ENCODE results near the gene GPRC5C. TPM values are rescaled to one million over a fixed set of nuclear protein-coding genes. Genes with fewer than 3 reads are reported as not detected.

Gene GPRC5C
- total and polyA plus RNA-seq, 2 donors (not counting 1 experiment from before 2014, with no cell fraction given): 0.66 to 1.1 TPM

- intact Hi-C loops (cut with micrococcal nuclease): no loop called here
- H3K9me3 Mint-ChIP-seq (ENCODE audit: insufficient read depth): no peaks in the 10 kb centered on the region
- Histone ChIP-seq H3K9ac (ENCODE audit: low read length) (no peak overlapping the region), H3K27ac (ENCODE audit: low read length in 2 of 2) (no peak overlapping the region), H3K79me2 (ENCODE audit: control insufficient read depth, insufficient read depth, low read length) (no peaks in the 10 kb centered on the region), H3K4me3 (ENCODE audit: control extremely low read depth in 1 of 5, extremely low read depth in 1 of 5, insufficient read depth in 1 of 5, low read depth in 2 of 5, low read length in 4 of 5) (no peak overlapping the region), H3K4me1 (ENCODE audit: control insufficient read depth in 2 of 2, insufficient read depth in 2 of 2, low read length in 2 of 2) (no peaks in the 10 kb centered on the region), H2AFZ (ENCODE audit: insufficient read depth, low read depth, low read length, poor library complexity, severe bottlenecking) (no peak overlapping the region), H3K9me3 (ENCODE audit: control extremely low read depth in 1 of 3, control insufficient read depth in 2 of 3, insufficient read depth in 1 of 3, low read length in 2 of 3) (no peaks in the 10 kb centered on the region), H4K20me1 (ENCODE audit: control insufficient read depth, insufficient read depth, low read length, poor library complexity, severe bottlenecking) (no peaks in the 10 kb centered on the region), H3K36me3 (replicated peaks in 1 of 2; ENCODE audit: control extremely low read depth in 1 of 2, control insufficient read depth in 1 of 2, extremely low read depth in 1 of 2, insufficient read depth in 2 of 2, low read length in 1 of 2) (no peaks in the 10 kb centered on the region), H3K27me3 (replicated peaks in 1 of 4; ENCODE audit: control extremely low read depth in 1 of 4, control insufficient read depth in 3 of 4, insufficient read depth in 4 of 4, low read length in 3 of 4) (peaks cover 0 to 13% (median 0%) of the 10 kb centered on the region in 4 experiments), H3K4me2 (replicated peaks; ENCODE audit: low read depth, low read length, poor library complexity, severe bottlenecking) (no peak overlapping the region)
- H3K27ac Mint-ChIP-seq: no peak overlapping the region
- peaks cover 20% of the 10 kb centered on the region for H3K27me3 Mint-ChIP-seq
- 76% methylated on average over 3 of the region's 7 CpGs for WGBS (ENCODE audit: insufficient coverage)
- ATAC-seq (ENCODE audit: low read depth): no peak
- POLR2A ChIA-PET: no interaction called here
- CTCF ChIA-PET: no interaction called here
- no peak overlapping the region for H3K4me3 Mint-ChIP-seq
- no peaks in the 10 kb centered on the region for H3K4me1 Mint-ChIP-seq
- no peak for TF ChIP-seq CTCF (IDR thresholded peaks at IDR 0.05)
- TF ChIP-seq EZH2 (IDR thresholded peaks at IDR 0.05; ENCODE audit: borderline replicate concordance, insufficient read depth, low read depth, low read length, poor library complexity, severe bottlenecking): no peak
- DNase-seq: no peak
Observed at GRCh38 chr17:74424117-74424516, 7.8 kb upstream of the GPRC5C start.

- ATAC-seq (ENCODE audit: low read depth) (no peak), DNase-seq (no peak)
- H3K27ac Mint-ChIP-seq: no peak overlapping the region
- no peaks in the 10 kb centered on the region for H4K20me1 ChIP-seq (ENCODE audit: control insufficient read depth, insufficient read depth, low read length, poor library complexity, severe bottlenecking)
- TF ChIP-seq CTCF (IDR thresholded peaks at IDR 0.05) (no peak), EZH2 (IDR thresholded peaks at IDR 0.05; ENCODE audit: borderline replicate concordance, insufficient read depth, low read depth, low read length, poor library complexity, severe bottlenecking) (no peak)
- no peak overlapping the region for H3K9ac ChIP-seq (ENCODE audit: low read length)
- no peaks in the 10 kb centered on the region for H3K79me2 ChIP-seq (ENCODE audit: control insufficient read depth, insufficient read depth, low read length)
- intact Hi-C loops (cut with micrococcal nuclease): no loop called here
- H3K4me3 Mint-ChIP-seq: no peak overlapping the region
- 96% methylated on average over 14 of the region's 14 CpGs for WGBS (ENCODE audit: insufficient coverage)
- H3K27me3 ChIP-seq (replicated peaks in 1 of 4; ENCODE audit: control extremely low read depth in 1 of 4, control insufficient read depth in 3 of 4, insufficient read depth in 4 of 4, low read length in 3 of 4): peaks cover 0 to 14% (median 0%) of the 10 kb centered on the region in 4 experiments
- H3K27ac ChIP-seq (ENCODE audit: low read length in 2 of 2): no peak overlapping the region
- H3K4me1 ChIP-seq (ENCODE audit: control insufficient read depth in 2 of 2, insufficient read depth in 2 of 2, low read length in 2 of 2): no peaks in the 10 kb centered on the region
- H3K4me3 ChIP-seq (ENCODE audit: control extremely low read depth in 1 of 5, extremely low read depth in 1 of 5, insufficient read depth in 1 of 5, low read depth in 2 of 5, low read length in 4 of 5): no peak overlapping the region
- H3K9me3 Mint-ChIP-seq (ENCODE audit: insufficient read depth): no peaks in the 10 kb centered on the region
- no peak overlapping the region for H2AFZ ChIP-seq (ENCODE audit: insufficient read depth, low read depth, low read length, poor library complexity, severe bottlenecking)
- H3K9me3 ChIP-seq (ENCODE audit: control extremely low read depth in 1 of 3, control insufficient read depth in 2 of 3, insufficient read depth in 1 of 3, low read length in 2 of 3): no peaks in the 10 kb centered on the region
- POLR2A ChIA-PET: no interaction called here
- peaks cover 23% of the 10 kb centered on the region for H3K27me3 Mint-ChIP-seq
- no peaks in the 10 kb centered on the region for H3K4me1 Mint-ChIP-seq
- CTCF ChIA-PET: no interaction called here
- no peak overlapping the region for H3K4me2 ChIP-seq (replicated peaks; ENCODE audit: low read depth, low read length, poor library complexity, severe bottlenecking)
- no peaks in the 10 kb centered on the region for H3K36me3 ChIP-seq (replicated peaks in 1 of 2; ENCODE audit: control extremely low read depth in 1 of 2, control insufficient read depth in 1 of 2, extremely low read depth in 1 of 2, insufficient read depth in 2 of 2, low read length in 1 of 2)
Observed at GRCh38 chr17:74424657-74425056, 7.2 kb upstream of the GPRC5C start.

Data from B cell (primary cell).